Islet of Langerhans (tissue), 1 donor: ENCODE data around the gene CEP83.
"Not testable (repeated sequence)": the region's sequence is repeated elsewhere in the genome, so short reads cannot be mapped to it uniquely, and the experiment has no call there.

Source experiments
- FAIRE-seq: peaks from one replicate; lab custom pipeline; 2011; peaks lifted over from hg19 to GRCh38; lab: Jason Lieb, UNC

CEP83 gene

DNA sequence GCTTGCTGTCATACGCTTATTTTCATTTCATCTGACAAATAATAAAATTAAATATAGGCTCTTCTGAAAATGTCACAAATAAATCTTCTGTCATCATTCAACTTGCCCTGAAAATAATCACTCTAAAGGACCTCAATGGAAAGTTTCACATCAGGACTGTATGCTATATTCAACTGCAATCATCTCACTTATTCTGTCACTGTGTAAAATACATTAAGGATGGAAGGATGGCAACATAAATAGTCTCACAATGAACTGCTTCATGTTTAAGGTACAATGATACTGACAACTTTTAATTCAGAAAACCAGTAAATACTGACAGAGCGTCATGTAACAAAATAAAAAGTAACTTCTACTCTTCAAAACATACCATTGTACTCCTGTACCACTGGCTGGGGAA is 82.1 kb downstream of the CEP83 start:
- FAIRE-seq: no peak

GRCh38 chr12:94374124-94374523 is 85.5 kb downstream of the CEP83 start:
- no peak for FAIRE-seq

DNA sequence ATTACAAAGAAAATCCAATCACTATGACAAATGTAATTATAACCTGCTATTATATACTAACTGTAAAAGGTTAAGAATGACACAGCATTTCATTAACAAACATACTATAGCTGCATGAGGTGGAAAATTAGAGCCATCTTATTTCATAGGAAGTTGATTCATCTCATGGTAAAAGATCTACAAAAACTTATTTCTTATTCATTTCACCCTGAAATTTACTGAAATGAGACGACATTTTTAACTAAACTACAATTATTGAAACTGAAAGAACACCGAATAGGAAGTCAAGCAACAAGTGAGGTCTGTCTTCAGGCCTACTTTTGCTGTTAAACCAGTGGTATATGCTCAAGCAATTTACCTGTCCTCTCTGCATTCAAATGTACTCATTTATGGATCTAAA is 87.2 kb downstream of the CEP83 start:
- no peak for FAIRE-seq

DNA sequence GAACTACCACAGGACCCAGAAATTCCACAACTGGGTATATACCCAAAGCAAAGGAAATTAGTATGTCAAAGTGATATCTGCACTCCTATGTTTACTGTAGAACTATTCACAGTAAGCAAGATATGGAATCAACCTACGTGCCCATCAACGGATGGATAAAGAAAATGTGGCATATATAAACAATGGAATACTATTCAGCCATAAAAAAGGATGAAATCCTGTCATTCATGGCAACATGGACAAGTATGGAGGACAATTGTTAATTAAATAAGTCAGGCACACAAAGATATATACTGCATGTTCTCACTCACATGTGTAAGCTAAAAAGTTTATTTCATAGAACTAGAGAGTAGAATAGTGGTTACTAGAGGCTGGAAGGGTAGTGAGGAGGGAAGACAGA is 97.0 kb downstream of the CEP83 start:
- no peak for FAIRE-seq

DNA sequence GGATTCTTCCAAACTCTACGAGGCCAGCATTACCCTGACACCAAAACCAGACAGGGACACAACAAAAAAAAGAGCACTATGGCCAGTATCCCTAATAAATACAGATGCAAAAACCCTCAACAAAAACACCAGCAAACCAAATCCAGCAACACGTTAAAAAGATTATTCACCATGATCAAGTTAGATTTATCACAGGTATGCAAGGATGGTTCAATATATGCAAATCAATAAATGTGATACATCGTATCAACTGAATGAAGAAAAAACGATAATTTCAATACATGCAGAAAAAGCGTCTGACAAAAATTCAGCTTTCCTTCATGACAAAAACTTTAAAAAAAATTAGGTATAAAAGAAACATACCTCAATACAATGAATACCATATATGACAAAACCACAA is 99.9 kb downstream of the CEP83 start:
- no peak for FAIRE-seq

- no peak for FAIRE-seq
These were observed 106.5 kb downstream of the CEP83 start for GRCh38 chr12:94353130-94353529.

DNA sequence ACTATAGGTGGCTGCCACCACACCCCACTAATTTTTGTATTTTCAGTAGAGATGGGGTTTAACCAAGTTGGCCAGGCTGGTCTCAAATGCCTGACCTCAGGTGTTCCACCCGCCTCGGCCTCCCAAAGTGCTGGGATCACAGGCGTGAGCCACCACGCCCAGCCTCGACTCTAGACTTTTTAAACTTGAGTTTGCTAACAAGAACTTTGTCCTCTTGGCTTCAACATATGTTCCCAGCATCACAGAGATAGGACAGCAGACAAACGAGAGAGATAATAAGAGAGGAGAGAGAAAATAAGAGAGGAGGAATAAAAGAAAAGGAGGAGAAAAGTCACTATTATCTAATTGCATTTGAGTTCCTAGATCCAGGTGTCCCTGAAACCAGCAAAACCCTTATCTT is 119.1 kb downstream of the CEP83 start:
- no peak for FAIRE-seq

GRCh38 chr12:94338006-94338794 is 121.5 kb downstream of the CEP83 start:
- FAIRE-seq: no peak

DNA sequence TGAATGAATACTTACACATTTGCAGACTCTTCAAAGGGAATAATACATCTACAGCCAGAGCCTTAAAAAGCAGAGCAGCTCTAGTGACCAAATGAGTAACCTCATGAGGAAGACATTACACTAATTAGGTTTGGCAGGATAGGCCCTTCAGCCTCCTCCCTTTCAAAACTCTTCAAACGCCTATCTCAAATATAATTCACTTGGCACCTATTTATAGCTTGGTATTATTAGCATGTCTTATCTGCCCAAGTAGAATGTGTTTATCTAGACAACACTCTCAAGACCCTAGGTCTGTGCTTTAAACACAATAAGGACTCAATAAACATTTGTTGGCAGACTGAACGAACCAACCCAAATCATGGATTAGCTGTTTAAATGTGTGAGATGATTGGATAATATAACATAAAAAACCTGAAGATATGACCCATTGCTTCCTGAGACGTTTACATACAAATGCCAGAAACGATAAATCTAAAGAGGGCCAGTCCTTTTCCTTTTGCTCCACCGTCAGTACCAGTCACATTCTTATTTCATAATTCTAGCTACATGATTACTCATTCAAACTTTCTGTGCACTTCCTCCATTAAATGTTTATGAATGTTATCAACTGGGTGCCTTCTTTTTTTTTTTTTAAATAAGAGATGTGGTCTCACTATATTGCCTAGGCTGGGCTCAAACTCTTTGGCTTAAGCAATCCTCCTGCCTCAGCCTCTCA is 123.3 kb downstream of the CEP83 start:
- FAIRE-seq: no peak

GRCh38 chr12:94333396-94333795 is 126.3 kb downstream of the CEP83 start:
- FAIRE-seq: no peak

- no peak for FAIRE-seq
These were observed 130.3 kb downstream of the CEP83 start for GRCh38 chr12:94329366-94329765.

DNA sequence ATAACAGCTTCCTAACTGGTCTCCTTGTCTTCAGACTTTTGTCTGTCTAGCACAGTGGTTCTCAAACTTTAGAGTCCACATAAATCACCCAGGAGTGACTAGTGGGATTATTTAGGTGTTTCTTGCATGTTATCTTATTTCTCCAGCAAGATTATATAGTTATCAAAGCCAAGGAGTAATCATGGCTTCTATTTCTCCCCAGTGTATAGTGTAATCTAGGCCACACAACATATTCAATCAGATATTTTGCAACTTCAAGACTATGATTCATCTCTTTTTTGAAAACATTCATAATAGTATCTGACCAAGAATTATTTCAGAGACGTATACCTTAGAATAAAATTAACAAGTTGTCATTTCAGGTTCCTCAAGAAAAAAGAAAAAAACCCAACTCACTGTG is 131.9 kb downstream of the CEP83 start:
- no peak for FAIRE-seq

GRCh38 chr12:94326727-94327126 is 132.9 kb downstream of the CEP83 start:
- FAIRE-seq: no peak

- no peak for FAIRE-seq
These were observed 133.4 kb downstream of the CEP83 start for GRCh38 chr12:94326234-94326633.

DNA sequence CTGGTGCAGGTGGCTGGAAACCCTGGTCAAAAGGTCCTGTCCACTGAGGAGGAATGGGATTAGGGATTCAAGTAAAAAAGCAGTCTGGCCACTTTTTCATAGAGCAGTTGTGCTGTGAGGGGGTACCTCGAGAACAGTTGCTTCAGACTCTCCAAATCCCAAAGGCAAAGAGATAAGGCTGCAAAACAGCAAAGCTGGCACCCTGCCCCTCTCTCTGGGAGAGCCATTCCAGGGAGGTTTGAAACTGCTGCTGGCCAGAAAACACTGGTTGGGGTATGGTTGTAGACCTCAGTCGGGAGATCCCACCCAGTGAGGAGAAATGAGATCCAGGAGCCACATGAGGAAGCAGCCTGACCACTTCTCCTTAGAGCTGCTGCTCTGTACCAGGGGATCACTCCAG is 137.3 kb downstream of the CEP83 start:
- FAIRE-seq: no peak

DNA sequence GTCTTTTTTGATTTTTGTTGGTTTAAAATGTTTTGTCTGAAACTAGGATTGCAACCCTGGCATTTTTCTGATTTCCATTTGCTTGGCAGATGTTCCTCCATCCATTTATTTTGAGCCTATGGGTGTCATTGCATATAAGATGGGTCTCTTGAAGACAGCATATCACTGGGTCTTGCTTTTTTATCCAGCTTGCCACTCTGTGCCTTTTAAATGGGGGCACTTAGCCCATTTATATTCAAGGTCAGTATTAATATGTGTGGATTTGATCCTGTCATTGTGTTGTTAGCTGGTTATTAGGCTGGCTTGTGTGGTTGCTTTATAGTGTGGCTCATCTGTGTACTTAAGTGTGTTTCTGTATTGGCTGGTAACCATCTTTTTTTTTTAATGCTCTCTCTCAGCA is 139.6 kb downstream of the CEP83 start:
- no peak for FAIRE-seq

DNA sequence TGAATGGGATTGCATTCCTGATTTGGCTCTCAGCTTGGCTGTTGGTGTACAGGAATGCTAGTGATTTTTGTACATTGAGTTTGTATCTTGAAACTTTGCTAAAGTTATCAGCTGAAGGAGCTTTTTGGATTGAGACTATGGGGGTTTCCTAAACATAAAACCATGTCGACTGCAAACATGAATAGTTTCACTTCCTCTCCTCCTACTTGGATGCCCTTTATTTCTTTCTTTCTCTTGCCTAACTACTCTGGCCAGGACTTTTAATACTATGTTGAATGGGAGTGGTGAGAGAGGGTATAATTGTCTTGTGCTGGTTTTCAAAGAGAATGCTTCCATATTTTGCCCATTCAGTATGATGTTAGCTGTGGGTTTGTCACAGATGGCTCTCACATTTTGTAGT is 141.5 kb downstream of the CEP83 start:
- no peak for FAIRE-seq

DNA sequence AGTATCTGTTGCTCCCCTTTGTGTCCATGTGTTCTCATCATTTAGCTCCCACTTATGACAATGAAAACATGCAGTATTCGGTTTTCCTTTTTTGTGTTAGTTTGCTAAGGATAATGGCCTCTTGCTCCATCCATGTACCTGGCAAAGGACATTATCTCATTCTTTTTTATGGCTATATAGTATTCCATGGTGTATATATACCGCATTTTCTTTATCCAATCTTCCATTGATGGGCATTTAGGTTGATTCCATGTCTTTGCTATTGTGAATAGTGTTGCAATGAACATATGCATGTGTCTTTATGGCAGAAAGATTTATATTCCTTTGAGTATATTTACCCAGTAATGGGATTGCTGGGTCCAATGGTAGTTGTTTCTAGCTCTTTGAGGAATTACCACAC is 143.1 kb downstream of the CEP83 start:
- FAIRE-seq: not testable (repeated sequence)

DNA sequence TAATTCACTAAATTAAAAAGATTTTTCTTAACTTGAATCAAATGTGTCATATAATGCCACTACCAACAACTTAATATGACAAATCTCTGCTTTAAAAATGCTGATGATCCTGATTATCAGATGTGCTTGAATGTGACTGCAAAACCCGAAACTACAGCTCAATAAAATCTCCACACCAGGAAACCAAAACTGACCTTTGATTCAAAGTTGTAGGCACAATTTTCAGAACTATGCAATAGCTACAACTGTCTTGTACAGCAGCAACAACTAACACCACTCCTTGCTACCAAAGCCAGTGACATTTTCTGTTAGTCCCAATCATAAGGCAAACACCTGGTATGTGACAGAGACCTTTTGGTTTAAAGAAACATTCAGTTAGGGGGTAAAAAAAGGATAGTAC is 147.3 kb downstream of the CEP83 start:
- no peak for FAIRE-seq

GRCh38 chr12:94309373-94309772 is 150.3 kb downstream of the CEP83 start:
- no peak for FAIRE-seq

DNA sequence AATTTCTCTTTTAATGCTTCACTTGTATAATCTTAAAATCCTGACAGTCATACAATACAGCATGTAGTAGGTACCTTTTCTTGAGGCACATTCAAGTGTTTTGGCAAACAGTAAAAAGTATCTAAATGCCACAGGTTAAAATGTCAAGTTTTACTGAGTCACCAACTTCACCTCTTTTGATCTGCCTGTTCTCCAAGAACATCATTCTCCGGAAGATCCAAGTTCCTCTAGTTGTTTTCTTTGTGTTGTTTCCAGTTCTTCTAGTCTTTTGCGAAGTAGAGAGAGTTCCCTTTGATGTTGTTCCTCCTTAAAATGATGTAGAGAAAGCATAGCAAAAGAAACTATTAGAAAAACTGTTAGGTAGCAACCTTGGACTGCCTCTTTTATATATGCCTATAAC is 151.1 kb downstream of the CEP83 start:
- no peak for FAIRE-seq

DNA sequence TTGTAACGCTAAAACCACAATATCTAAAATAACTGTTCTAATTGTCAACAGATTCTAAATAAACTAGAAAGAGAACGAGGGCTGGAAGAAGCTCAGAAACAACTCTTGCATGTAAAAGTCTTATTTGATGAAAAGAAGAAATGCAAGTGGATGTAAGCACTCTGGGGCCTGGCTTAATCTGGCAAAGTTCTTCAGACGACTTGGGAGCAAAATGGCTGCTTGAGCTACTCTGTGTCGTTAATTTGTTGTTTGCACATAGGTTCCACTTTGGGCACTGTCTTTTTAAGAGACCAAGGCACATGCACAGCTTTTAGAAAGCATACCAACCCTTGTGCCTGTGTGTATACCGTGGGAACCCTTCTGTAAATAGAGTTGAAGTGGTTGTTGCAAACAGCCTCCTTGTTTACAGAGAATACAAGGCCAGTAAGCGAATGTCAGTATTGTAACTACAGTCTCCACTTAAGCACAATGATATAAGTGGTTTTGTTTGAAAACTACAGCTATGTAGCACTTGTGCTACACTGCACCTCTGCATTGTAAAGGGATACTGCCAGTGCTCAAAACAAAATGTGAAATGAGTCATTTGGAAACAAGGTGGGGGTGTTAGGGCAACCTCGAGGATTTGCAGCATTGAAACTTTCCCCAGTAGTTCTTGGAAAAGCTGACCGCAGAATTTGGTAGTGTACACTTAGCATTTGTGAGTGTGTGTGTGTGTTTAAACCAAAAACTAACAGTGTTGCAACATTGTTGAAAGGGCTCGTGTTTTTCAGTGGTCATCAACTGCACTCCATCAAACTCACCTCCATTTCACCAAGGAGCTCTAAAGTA is 154.3 kb downstream of the CEP83 start:
- FAIRE-seq: no peak

DNA sequence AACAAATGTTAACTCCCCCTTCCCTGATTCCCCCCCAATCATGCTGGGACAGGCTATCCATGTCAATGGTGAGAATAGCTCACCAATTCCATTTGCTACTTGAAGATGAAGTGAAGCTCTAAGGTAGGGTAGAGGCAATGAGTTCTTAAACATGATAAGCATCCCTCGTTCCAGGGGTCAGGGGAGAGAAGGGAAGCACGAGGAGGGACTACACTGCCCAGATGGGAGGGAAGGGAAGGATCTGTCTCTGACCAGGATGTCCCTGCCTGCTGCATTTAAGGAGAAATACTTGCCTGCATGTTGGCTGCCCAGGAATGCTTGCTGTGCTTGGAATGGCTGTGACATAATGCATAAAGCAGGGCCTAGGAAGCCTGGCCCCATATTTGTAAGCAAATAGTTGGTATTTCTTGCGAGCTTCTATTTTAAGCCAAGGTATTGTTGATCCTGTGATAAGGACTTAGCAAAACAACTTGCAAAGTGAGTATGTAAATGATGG is 155.1 kb downstream of the CEP83 start:
- no peak for FAIRE-seq
